ENCODE results near the gene NBEA. TPM values are rescaled to one million over a fixed set of nuclear protein-coding genes. Genes with fewer than 3 reads are reported as not detected.

The NBEA gene
- total RNA-seq, 1 experiment from 2014 or later: 3.3 TPM

GRCh38 chr13:35157143-35157755, 215.2 kb downstream of the NBEA start:
- ATAC-seq (peak; percentile 58; the same call in 1 of the 2 replicates), DNase-seq (ENCODE audit: low read depth, low spot score) (no peak)
- H3K4me3 ChIP-seq (ENCODE audit: low read depth in 2 of 2, low read length in 2 of 2): no peak overlapping the region
- peak; percentile 57; the same call in 1 of the 2 replicates for TF ChIP-seq CTCF (IDR thresholded peaks at IDR 0.05)
- no peak for TF ChIP-seq REST (IDR thresholded peaks at IDR 0.05; ENCODE audit: insufficient read depth in 1 of 2, low read depth in 2 of 2, low read length in 1 of 2)
- in situ Hi-C loops (cut with HindIII; ENCODE audit: low pct_unique_long_range_greater_than_20kb, low sequenced_read_pairs) (no loop called here), intact Hi-C loops (cut with micrococcal nuclease; ENCODE audit: unreplicated experiment) (loop anchor here (2.0 to 10.0 kb wide), 2 partner anchors 212 to 1226 kb away; partner anchors contain the start of gene NBEA)
- no TSS peak for BruUV-seq (replicated peaks)
- ChIA-PET CTCF (no interaction called here), POLR2A (no interaction called here)
- H3K27me3 ChIP-seq (ENCODE audit: control insufficient read depth, insufficient read depth, low read length): no peaks in the 10 kb centered on the region
- H3K9me3 ChIP-seq (ENCODE audit: control insufficient read depth, insufficient read depth, low read depth, low read length): no peaks in the 10 kb centered on the region
- H3K4me1 ChIP-seq (ENCODE audit: control insufficient read depth, insufficient read depth, low read length): no peaks in the 10 kb centered on the region
- H3K27ac ChIP-seq (ENCODE audit: low read length): no peak overlapping the region
- H3K36me3 ChIP-seq (ENCODE audit: control insufficient read depth, insufficient read depth, low read length): no peaks in the 10 kb centered on the region

- intact Hi-C loops (cut with micrococcal nuclease; ENCODE audit: unreplicated experiment): loop anchor here (10.0 kb wide), 1 partner anchor 214 kb away; the partner anchor contains the start of gene NBEA
Observed at GRCh38 chr13:35159041-35159440, 217.0 kb downstream of the NBEA start.

More at GRCh38 chr13:35159041-35159440, 217.0 kb downstream of the NBEA start:
- in situ Hi-C loops (cut with HindIII; ENCODE audit: low pct_unique_long_range_greater_than_20kb, low sequenced_read_pairs): no loop called here
- Histone ChIP-seq H3K9me3 (ENCODE audit: control insufficient read depth, insufficient read depth, low read depth, low read length) (no peaks in the 10 kb centered on the region), H3K27me3 (ENCODE audit: control insufficient read depth, insufficient read depth, low read length) (no peaks in the 10 kb centered on the region), H3K27ac (ENCODE audit: low read length) (no peak overlapping the region), H3K4me3 (ENCODE audit: low read depth in 2 of 2, low read length in 2 of 2) (no peak overlapping the region), H3K4me1 (ENCODE audit: control insufficient read depth, insufficient read depth, low read length) (no peaks in the 10 kb centered on the region), H3K36me3 (ENCODE audit: control insufficient read depth, insufficient read depth, low read length) (no peaks in the 10 kb centered on the region)
- BruUV-seq (replicated peaks): no TSS peak
- CTCF ChIA-PET: no interaction called here
- POLR2A ChIA-PET: no interaction called here
- no peak for DNase-seq (ENCODE audit: low read depth, low spot score)
- TF ChIP-seq TCF7L2 (IDR thresholded peaks at IDR 0.05; ENCODE audit: low read depth, low read length) (no peak), SIN3A (IDR thresholded peaks at IDR 0.05; ENCODE audit: borderline replicate concordance, insufficient read depth, low read depth, low read length) (no peak), CTCF (IDR thresholded peaks at IDR 0.05) (no peak), POLR2AphosphoS5 (IDR thresholded peaks at IDR 0.05; ENCODE audit: low read depth, low read length) (no peak), REST (IDR thresholded peaks at IDR 0.05; ENCODE audit: insufficient read depth in 1 of 2, low read depth in 2 of 2, low read length in 1 of 2) (no peak)
- ATAC-seq: no peak
